DND-41 (cell line): ENCODE measurements around the gene MCF2L.

Experiments
- CTCF ChIP-seq: IDR thresholded peaks from 2 replicates; pipeline ENCODE4 v1.5.1; 2012; ENCODE audit warnings: borderline replicate concordance, low read length, moderate library complexity, mild to moderate bottlenecking; ENCODE audit not compliant: poor library complexity, severe bottlenecking; ENCODE audit errors: extremely low read depth
- EZH2 ChIP-seq: IDR thresholded peaks from 3 replicates; pipeline ENCODE4 v1.6.1; 2012; ENCODE audit warnings: borderline replicate concordance, low read depth, mild to moderate bottlenecking, moderate library complexity, low read length, inconsistent platforms; ENCODE audit not compliant: severe bottlenecking

DNA sequence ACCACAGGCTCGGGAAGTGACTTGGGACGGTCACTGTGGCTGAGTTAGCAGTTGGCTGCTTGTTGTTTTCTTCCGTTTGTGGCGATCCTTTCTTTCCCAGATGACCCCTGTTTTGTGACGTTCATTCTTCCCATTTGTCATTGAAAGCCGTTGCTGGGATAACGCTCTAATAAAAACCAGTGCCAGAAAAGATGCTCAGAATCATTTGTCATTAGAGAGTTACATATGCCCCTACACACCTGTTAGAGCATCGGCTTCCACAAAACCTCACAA is 39.3 kb upstream of the MCF2L start:
- TF ChIP-seq CTCF (no peak), EZH2 (no peak)
